Neural progenitor cell (in vitro differentiated cells): ENCODE results near the gene RNF126. TPM values are rescaled to one million over a fixed set of nuclear protein-coding genes. Genes with fewer than 3 reads are reported as not detected.

Experiments used
- DNase-seq: peaks from one replicate; pipeline ENCODE4 v3.0.0-alpha.2; 2016; ENCODE audit warnings: low spot score
- H2AFZ ChIP-seq: fragments of 200-600 bp; sonication (generic); replicated peaks from 2 replicates; pipeline ENCODE4 v1.6.1; 2016; ENCODE audit warnings: antibody characterized with exemption
- H3F3A ChIP-seq: fragments of 200-600 bp; sonication (generic); 2 replicates; pipeline ENCODE4 v1.6.1; 2016; ENCODE audit warnings: antibody characterized with exemption, low read depth
- H3K27ac ChIP-seq: fragments of 200-600 bp; sonication (generic); 2 replicates; pipeline ENCODE4 v1.5.1; 2016; ENCODE audit warnings: mild to moderate bottlenecking
- H3K27me3 ChIP-seq: fragments of 200-600 bp; sonication (generic); 2 replicates; pipeline ENCODE4 v1.6.1; 2016; ENCODE audit warnings: mild to moderate bottlenecking, moderate library complexity
- H3K36me3 ChIP-seq: fragments of 200-600 bp; sonication (generic); 2 replicates; pipeline ENCODE4 v1.5.1; 2016
- H3K4me1 ChIP-seq: fragments of 200-600 bp; sonication (generic); 2 replicates; pipeline ENCODE4 v1.6.1; 2016; ENCODE audit warnings: mixed run types
- H3K4me2 ChIP-seq: fragments of 200-600 bp; sonication (generic); 2 replicates; pipeline ENCODE4 v1.6.1; 2016
- H3K4me3 ChIP-seq: fragments of 200-600 bp; sonication (generic); 2 replicates; pipeline ENCODE4 v1.5.1; 2016
- H3K79me2 ChIP-seq: fragments of 200-600 bp; sonication (generic); 2 replicates; pipeline ENCODE4 v1.6.1; 2016; ENCODE audit warnings: low read depth
- H3K9ac ChIP-seq: fragments of 200-600 bp; sonication (generic); 2 replicates; pipeline ENCODE4 v1.6.1; 2016
- H3K9me3 ChIP-seq: fragments of 200-600 bp; sonication (generic); 2 replicates; pipeline ENCODE4 v1.5.1; 2016; ENCODE audit warnings: low read depth
- H4K20me1 ChIP-seq: fragments of 200-600 bp; sonication (generic); 2 replicates; pipeline ENCODE4 v1.6.1; 2016; ENCODE audit warnings: low read depth
- H3K27ac Mint-ChIP-seq: 3 replicates; pipeline ENCODE4 v1.8.0; 2021; ENCODE audit warnings: mixed read lengths
- H3K27me3 Mint-ChIP-seq: 2 replicates; pipeline ENCODE4 v1.8.0; 2022; ENCODE audit warnings: low read depth, mild to moderate bottlenecking, inconsistent platforms, moderate library complexity, mixed read lengths; ENCODE audit not compliant: insufficient read depth
- H3K36me3 Mint-ChIP-seq: 3 replicates; pipeline ENCODE4 v1.8.0; 2021; ENCODE audit warnings: mixed read lengths
- H3K4me1 Mint-ChIP-seq: 3 replicates; pipeline ENCODE4 v1.8.0; 2021; ENCODE audit warnings: mixed read lengths
- H3K4me3 Mint-ChIP-seq: 3 replicates; pipeline ENCODE4 v1.8.0; 2021; ENCODE audit warnings: mild to moderate bottlenecking, moderate library complexity, mixed read lengths
- H3K9me3 Mint-ChIP-seq: 3 replicates; pipeline ENCODE4 v1.8.0; 2020; ENCODE audit warnings: mixed read lengths
- CTCF ChIP-seq: fragments of 200-600 bp; sonication (generic); IDR thresholded peaks from 2 replicates; pipeline ENCODE4 v1.5.1; 2017; ENCODE audit warnings: antibody characterized with exemption, mild to moderate bottlenecking
- EZH2 ChIP-seq: fragments of 200-600 bp; sonication (generic); IDR thresholded peaks from 2 replicates; pipeline ENCODE4 v1.6.1; 2017; ENCODE audit warnings: antibody characterized with exemption, mild to moderate bottlenecking, moderate library complexity
- EZH2phosphoT487 ChIP-seq: fragments of 200-600 bp; sonication (generic); IDR thresholded peaks from 2 replicates; pipeline ENCODE4 v1.6.1; 2017; ENCODE audit warnings: antibody characterized with exemption
- total RNA-seq: library from RNA; depleted of rRNA; stranded (reverse); fragments of >200 nt; gene quantifications from 2 replicates; pipeline ENCODE4 v1.2.3, GENCODE V29; 2015; ENCODE audit warnings: low replicate concordance

RNF126 gene
- total RNA-seq, 1 donor from 2014 or later = 9.7 TPM

- Histone ChIP-seq H2AFZ (no peak overlapping the region), H3F3A (peaks cover 19% of the 10 kb centered on the region), H3K9ac (no peak overlapping the region), H3K27me3 (peaks cover 27% of the 10 kb centered on the region), H3K4me3 (peak overlapping the region; percentile 49), H4K20me1 (peaks cover 26% of the 10 kb centered on the region), H3K36me3 (no peaks in the 10 kb centered on the region), H3K4me1 (peaks cover 7% of the 10 kb centered on the region), H3K9me3 (no peaks in the 10 kb centered on the region), H3K4me2 (peak overlapping the region; percentile 64), H3K79me2 (no peaks in the 10 kb centered on the region), H3K27ac (no peak overlapping the region)
- Mint-ChIP-seq H3K9me3 (no peaks in the 10 kb centered on the region), H3K27me3 (peaks cover 6% of the 10 kb centered on the region), H3K27ac (peak overlapping the region; percentile 98), H3K4me1 (peaks cover 6% of the 10 kb centered on the region), H3K4me3 (peak overlapping the region; percentile 95), H3K36me3 (no peaks in the 10 kb centered on the region)
- TF ChIP-seq CTCF = no peak
- no peak for TF ChIP-seq EZH2phosphoT487
- no peak for TF ChIP-seq EZH2
- peak; percentile 94 for DNase-seq
These were observed 18.3 kb upstream of the RNF126 start for GRCh38 chr19:681029-682019.

DNA sequence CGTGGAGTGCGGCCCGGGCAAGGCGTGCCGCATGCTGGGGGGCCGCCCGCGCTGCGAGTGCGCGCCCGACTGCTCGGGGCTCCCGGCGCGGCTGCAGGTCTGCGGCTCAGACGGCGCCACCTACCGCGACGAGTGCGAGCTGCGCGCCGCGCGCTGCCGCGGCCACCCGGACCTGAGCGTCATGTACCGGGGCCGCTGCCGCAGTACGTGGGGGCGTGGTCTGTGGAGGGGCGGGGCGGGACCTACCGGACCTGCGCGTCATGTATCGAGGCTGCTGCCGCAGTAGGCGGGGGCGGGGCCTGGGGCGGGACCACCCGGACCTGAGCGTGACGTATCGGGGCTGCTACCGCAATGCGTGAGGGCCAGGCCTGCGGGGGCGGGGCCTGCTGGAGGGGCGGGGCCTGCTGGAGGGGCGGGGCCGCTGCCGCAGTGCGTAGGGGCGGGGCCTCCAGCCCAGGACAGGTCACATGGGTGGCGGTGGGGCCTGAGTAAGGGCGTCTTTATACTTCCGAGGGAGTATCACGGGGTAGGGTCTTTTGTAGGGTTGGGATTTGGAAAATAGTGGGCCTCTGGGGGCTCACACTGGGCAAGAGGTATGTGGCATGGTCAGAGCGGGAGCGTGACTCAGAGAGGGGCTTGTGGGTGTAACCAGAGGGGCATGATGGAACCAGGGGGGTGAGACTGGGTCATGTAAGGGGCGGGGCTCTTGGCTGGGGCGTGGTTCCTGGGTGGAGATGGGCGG lies 17.4 kb upstream of the RNF126 start:
- Mint-ChIP-seq H3K4me1 (peaks cover 4% of the 10 kb centered on the region), H3K36me3 (no peaks in the 10 kb centered on the region), H3K27ac (peak overlapping the region; percentile 98), H3K27me3 (peaks cover 10% of the 10 kb centered on the region), H3K9me3 (no peaks in the 10 kb centered on the region), H3K4me3 (peak overlapping the region; percentile 95)
- DNase-seq = peak; percentile 99
- Histone ChIP-seq H3K4me1 (peaks cover 7% of the 10 kb centered on the region), H3K79me2 (no peaks in the 10 kb centered on the region), H3K27me3 (peaks cover 36% of the 10 kb centered on the region), H3K36me3 (no peaks in the 10 kb centered on the region), H2AFZ (peak overlapping the region; percentile 54), H3K9ac (no peak overlapping the region), H3K27ac (no peak overlapping the region), H3F3A (peaks cover 24% of the 10 kb centered on the region), H3K9me3 (no peaks in the 10 kb centered on the region), H3K4me3 (peak overlapping the region; percentile 93), H3K4me2 (peak overlapping the region; percentile 91), H4K20me1 (peaks cover 26% of the 10 kb centered on the region)
- TF ChIP-seq CTCF (peak; percentile 55), EZH2phosphoT487 (no peak)

GRCh38 chr19:679418-680286 lies 16.6 kb upstream of the RNF126 start:
- Histone ChIP-seq H3K27me3 (peaks cover 44% of the 10 kb centered on the region), H3K9me3 (no peaks in the 10 kb centered on the region), H3K4me3 (peak overlapping the region; percentile 93), H2AFZ (no peak overlapping the region), H4K20me1 (peaks cover 26% of the 10 kb centered on the region), H3K36me3 (no peaks in the 10 kb centered on the region), H3K9ac (no peak overlapping the region), H3K4me2 (peak overlapping the region; percentile 91), H3F3A (peaks cover 27% of the 10 kb centered on the region), H3K4me1 (peaks cover 7% of the 10 kb centered on the region), H3K27ac (no peak overlapping the region), H3K79me2 (no peaks in the 10 kb centered on the region)
- Mint-ChIP-seq H3K27me3 (peaks cover 14% of the 10 kb centered on the region), H3K36me3 (no peaks in the 10 kb centered on the region), H3K9me3 (no peaks in the 10 kb centered on the region), H3K27ac (no peak overlapping the region), H3K4me1 (peaks cover 9% of the 10 kb centered on the region), H3K4me3 (peak overlapping the region; percentile 84)
- peak; percentile 76 for DNase-seq
- TF ChIP-seq EZH2 = peak; percentile 35
- TF ChIP-seq EZH2phosphoT487 = no peak
